GM12865 (cell line): ENCODE results near the gene SULT2A1.

Experiments used
- DNase-seq: peaks from one replicate; pipeline ENCODE4 v3.0.0; 2010; ENCODE audit warnings: low read depth
- H3K4me3 ChIP-seq: 2 replicates; pipeline ENCODE4 v1.5.1; 2011; ENCODE audit warnings: mild to moderate bottlenecking, low read depth, low read length, control low read depth
- TF ChIP-seq, protein P1 (sequence below): IDR thresholded peaks from 2 replicates; pipeline ENCODE4 v1.5.1; 2011; ENCODE audit warnings: low read length, control low read depth, low read depth, inconsistent platforms; ENCODE audit not compliant: insufficient read depth; ENCODE audit errors: missing control alignments

SULT2A1 gene

DNA sequence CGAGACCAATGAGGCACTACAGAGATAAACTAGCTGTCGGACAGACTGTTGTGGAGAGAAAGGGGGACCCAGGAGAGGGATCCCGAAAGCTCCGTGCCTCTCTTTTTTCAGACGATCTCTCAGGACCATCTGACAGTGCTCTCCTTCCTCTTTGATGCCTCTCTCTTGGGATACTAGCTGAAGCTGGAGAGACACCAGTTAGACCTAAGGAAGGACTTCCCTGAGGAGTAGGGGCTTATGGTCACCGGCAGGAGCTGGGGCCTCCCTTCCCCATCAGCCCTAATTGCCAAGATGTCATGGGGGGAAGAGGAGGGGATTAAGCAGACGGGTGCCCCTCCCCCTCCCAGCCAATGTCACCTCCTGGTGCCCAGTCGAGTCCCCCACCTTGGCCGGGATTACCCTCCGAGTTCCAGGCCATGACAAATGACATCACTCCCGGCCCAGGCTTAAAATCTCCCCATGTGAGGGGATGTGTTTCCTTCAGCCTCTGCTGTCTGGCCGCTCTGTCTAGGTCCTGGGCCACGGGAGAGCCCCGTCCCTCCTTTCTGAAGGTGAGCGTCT is 64.6 kb downstream of the SULT2A1 start, which contains the start of gene CRX:
TSS of gene CRX (plus strand) at position 478 of the 561 bp plus-strand sequence. CDS start 12,507 bp downstream, outside the sequence.
- no peak within 1 kb of the TSS for H3K4me3 ChIP-seq
- no peak for DNase-seq
- TF ChIP-seq, protein P1, sequence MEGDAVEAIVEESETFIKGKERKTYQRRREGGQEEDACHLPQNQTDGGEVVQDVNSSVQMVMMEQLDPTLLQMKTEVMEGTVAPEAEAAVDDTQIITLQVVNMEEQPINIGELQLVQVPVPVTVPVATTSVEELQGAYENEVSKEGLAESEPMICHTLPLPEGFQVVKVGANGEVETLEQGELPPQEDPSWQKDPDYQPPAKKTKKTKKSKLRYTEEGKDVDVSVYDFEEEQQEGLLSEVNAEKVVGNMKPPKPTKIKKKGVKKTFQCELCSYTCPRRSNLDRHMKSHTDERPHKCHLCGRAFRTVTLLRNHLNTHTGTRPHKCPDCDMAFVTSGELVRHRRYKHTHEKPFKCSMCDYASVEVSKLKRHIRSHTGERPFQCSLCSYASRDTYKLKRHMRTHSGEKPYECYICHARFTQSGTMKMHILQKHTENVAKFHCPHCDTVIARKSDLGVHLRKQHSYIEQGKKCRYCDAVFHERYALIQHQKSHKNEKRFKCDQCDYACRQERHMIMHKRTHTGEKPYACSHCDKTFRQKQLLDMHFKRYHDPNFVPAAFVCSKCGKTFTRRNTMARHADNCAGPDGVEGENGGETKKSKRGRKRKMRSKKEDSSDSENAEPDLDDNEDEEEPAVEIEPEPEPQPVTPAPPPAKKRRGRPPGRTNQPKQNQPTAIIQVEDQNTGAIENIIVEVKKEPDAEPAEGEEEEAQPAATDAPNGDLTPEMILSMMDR, result no peak
